ENCODE measurements around the gene B3GNT8.
"Not testable (repeated sequence)": the region's sequence is repeated elsewhere in the genome, so short reads cannot be mapped to it uniquely, and the experiment has no call there.

B3GNT8 gene

DNA sequence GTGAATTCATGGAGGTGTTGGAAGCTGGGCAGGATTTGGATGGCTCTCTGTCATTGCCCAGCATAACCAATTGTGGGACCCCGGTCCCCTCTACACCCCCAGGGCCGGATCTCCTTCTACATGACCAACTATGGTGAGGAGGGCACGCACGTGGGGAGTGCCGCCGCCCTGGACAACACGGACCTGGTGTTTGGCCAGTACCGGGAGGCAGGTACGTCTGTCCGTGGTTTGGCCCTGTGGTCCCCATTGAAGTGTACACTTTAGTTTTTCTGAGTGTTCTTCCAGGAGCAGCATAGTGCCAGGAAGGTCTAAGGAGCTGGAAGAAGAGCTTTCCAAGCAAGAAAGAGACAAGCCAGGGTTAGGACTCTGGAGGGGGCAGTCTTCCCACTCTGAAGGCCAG lies 13.2 kb downstream of the B3GNT8 start:
- no peak for DNase-seq

DNA sequence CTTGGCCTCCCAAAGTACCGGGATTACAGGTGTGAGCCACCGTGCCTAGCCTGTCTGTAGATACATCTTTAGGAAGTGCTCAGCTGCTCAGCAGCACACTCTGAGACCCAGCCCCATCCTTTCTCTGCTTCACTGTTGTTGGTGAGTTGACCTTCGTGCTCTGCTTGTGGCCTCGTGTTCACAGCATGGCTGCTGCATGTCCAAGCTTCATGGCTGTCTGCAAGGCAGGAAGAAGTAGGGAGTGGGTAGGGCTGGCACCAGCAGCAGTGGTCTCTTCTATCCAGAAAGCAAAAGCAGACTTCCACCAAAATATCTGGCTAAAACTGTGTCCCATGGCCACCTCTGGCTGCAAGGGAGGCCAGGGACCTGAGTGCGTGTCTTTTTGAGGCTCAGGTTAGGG lies 14.2 kb downstream of the B3GNT8 start:
- no peak for DNase-seq

- no peak for DNase-seq
Observed at GRCh38 chr19:41411968-41412265, 15.3 kb downstream of the B3GNT8 start.

- no peak for DNase-seq
Observed at GRCh38 chr19:41411100-41411967, 15.8 kb downstream of the B3GNT8 start.

DNA sequence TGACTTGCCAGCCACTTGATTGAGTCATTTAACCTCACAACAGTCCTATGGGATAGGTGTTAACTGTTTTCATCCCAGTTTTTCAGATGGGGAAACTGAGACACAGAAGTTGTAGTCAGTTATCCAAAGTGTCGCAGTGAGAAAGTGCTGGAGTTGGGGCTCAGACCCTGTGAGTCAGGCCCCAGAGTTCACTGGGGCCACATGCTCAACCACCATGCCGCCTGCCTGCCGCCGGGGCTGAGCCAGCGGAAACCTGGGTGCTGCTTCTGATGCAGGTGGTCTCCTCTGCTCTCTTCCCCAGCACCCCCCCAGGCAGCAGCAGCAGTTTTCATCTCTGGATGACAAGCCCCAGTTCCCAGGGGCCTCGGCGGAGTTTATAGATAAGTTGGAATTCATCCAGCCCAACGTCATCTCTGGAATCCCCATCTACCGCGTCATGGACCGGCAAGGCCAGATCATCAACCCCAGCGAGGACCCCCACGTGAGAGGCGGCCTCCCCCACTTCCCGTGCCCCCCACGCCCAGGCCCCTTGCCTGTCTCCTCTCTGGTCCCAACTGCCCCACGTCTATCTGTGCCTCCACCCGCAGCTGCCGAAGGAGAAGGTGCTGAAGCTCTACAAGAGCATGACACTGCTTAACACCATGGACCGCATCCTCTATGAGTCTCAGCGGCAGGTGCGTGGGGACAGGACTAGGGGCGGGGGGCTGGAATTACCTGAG lies 16.7 kb downstream of the B3GNT8 start:
- DNase-seq: no peak

DNA sequence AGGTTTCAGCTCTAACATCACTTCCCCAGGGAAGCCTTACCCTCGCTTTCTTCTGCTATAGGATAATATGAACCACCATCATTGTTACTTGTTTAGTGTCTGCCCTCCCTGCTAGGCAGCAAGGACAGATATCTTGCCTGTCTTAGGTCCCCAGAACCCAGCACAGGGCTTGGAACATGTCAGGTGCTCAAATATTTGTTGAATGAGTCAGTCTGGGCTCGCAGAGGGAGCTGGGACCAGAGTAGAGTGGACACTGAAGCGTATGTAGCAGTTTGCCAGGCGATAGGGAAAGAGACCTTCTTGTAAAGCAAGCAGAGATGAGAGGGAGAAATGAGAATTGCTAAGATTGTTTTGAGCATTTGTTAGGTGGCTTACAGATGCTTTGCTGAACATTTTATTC lies 17.9 kb downstream of the B3GNT8 start:
- no peak for DNase-seq

DNA sequence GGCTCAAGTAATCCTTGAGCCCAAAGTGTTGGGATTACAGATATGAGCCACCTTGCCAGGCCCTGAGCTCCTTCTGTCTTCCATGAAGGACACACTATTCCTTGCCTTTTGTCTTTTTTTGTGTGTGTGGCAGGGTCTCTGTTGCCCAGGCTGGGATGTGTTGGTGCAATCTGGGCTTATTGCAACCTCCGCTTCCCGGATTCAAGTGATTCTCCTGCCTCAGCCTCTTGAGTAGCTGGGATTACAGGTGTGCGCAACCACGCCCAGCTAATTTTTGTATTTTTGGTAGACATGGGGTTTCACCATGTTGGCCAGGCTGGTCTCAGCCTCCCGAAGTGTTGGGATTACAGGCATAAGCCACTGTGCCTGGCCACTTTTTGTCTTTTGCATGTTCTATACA lies 18.3 kb downstream of the B3GNT8 start:
- DNase-seq: not testable (repeated sequence)

- DNase-seq: no peak
Observed at GRCh38 chr19:41408256-41408655, 18.9 kb downstream of the B3GNT8 start.

- DNase-seq: no peak
Observed at GRCh38 chr19:41407271-41407670, 19.9 kb downstream of the B3GNT8 start.

DNA sequence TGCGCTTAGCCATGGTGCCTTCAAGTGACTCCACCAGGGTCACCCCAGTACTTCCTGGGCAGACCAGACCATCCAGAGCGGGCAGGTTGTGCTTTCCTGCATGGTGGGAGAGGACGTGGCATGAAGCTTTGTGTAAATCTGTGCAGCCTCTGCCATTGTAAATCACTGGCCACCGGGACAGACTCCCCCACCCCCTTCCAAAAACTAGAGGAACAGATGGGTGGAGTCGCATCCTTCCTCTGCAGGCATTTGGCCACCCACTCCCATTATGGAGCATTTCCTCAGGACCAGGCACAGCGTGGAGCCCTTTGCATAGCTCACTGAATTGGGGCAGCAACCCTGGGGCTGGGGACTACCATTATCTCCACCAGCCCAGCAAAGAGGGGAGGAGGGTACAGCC lies 21.4 kb downstream of the B3GNT8 start:
- no peak for DNase-seq

DNA sequence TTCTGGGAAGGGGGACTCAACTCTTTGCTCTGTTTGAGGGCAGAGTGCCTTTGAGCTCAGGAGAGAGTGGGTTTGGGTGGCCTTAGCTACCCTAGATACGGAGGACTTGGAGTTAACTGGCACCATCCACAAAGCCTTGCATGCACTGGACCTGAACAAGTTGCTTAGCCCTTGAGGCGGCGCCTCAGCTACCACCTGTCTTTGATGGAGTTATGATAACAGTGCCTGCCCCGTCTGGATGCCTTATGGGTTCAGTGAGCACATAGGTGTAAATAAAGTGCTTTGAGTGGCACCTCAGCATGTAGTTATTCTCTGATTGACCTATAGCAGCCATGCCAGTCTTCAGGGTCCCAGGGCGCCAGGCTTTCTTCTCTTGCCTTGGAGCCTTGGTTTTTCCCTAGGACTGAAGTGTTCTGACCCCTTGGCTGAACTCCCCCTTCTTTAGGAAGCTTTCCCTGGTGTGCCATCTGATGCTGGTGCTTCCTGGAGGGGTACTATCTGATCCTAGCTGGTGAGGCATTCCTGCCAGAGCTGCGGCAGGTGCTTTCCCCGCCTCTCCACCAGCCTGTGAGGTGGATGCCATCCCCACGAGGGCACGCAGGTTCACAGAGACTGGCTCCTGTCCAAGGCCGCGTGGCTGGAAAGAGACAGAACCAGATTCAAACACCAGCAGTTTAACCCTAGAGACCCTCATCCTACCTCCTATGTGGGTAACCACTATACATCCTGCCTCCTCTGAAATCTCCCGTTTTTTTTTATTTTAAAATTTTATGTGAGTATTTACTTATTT lies 23.8 kb downstream of the B3GNT8 start:
- no peak for DNase-seq

- DNase-seq: no peak
Observed at GRCh38 chr19:41402010-41402409, 25.2 kb downstream of the B3GNT8 start.

GRCh38 chr19:41401483-41401882 lies 25.7 kb downstream of the B3GNT8 start:
- DNase-seq: no peak

GRCh38 chr19:41399525-41399924 lies 27.6 kb downstream of the B3GNT8 start:
- DNase-seq: no peak

- no peak for DNase-seq
Observed at GRCh38 chr19:41399091-41399490, 28.1 kb downstream of the B3GNT8 start.

DNA sequence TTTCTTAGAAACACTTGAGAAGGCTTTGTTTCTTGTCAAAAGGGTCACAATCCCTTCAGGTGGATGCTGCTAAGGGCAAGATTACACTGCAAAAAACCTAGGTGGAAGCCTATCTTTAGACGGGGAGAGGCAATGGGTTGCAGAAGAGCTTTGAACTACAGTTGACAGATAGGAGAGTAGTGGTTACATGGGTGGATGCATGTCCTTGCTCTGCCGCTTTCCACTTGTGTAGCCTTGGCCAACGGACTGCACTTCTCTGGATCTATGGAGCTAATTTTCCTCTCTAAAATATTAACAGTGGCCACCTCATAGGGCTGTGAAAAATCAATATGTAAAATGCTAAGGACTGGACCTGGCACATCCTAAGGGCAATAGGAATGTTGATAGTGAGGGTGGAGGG lies 28.6 kb downstream of the B3GNT8 start:
- DNase-seq: no peak

DNA sequence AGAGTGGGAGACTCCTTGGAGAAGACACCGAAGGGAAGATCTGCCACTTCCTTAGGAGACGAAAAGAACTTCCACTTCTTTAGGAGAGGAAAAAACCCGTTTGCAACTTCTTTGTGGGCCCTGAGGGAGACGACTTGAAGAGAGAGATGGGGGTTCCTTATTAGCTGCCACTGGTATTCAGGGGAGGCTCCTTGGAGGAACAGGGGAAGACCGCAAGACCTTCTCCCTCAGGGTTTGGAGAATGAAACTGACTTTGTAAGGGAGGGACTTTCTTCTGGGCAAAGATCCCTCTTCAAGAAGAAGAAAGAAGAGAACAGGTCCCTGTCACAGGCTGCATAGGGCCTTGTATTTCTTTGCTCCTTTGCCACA lies 29.1 kb downstream of the B3GNT8 start:
- DNase-seq: no peak

DNA sequence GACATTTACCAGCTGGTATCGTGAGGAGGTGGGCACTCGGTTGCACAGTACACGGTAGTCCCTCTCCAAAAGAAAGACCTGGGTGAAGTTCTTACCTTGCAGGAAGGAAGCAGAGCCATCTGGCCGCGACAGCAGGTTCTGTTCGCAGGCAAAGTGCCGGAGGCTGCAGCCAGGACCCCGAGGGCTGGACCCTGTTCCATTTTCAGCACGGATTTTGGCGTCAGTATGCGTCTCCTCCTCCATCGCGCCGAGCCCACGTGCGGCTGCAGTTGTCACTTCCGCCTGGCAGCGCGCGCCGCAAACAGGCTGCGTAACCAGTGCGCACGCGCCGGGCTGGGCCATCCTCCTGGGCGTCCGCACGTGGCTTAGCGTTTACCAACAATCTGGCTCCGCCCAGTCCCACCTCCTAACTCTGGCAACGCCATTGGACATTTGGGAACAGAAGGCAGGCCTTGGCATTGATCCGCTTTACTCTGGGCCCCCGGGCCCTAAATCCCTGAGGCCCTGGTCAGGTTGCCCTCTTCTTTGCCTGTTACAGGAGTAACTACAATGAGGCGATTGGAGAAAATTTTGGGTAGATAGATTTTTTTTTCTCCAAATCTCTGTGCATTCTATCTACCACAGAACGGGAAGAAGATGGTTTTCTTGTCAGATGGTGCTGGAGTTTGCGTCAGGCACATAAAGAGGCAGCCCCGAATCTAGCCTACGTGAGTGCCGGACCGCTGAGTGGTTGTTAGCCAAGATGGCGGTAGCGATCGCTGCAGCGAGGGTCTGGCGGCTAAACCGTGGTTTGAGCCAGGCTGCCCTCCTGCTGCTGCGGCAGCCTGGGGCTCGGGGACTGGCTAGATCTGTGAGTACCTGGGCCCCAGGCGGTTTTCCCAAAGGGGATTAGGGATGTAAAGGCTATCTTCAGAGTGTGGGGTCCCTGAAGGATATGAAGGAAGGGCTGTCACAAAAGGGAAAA lies 29.8 kb downstream of the B3GNT8 start, which contains the start of the genes BCKDHA and EXOSC5:
Gene BCKDHA, plus strand, starts transcription at position 733 of the 964 bp plus-strand sequence. Its CDS starts 10 bp downstream, at position 743.
Gene EXOSC5, minus strand, starts transcription at position 274 of the 964 bp plus-strand sequence. Its CDS starts 31 bp downstream, at position 243.
- peak; percentile 99 for DNase-seq

DNA sequence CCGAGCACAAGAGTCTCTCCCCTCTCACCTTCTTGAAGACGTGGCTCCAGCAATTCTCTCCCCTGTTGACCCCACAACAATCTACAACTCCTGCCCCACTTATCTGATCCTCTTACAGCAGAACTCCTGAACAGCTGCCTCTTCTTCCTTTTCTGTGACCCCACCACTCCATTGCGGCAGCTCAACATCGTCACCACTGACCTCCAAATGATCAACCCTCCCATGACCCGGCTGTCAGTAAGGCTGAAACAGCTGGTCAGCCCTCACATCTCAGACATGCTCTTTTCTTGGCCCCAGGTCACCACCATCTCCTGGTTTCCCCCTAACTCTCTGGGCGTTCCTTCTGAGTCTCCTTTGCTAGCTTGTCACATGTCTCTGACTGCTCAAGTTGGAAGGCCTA lies 31.8 kb downstream of the B3GNT8 start:
- DNase-seq: no peak

- no peak for DNase-seq
Observed at GRCh38 chr19:41392775-41393174, 34.4 kb downstream of the B3GNT8 start.

GRCh38 chr19:41391618-41392017 lies 35.6 kb downstream of the B3GNT8 start:
- DNase-seq: no peak

DNA sequence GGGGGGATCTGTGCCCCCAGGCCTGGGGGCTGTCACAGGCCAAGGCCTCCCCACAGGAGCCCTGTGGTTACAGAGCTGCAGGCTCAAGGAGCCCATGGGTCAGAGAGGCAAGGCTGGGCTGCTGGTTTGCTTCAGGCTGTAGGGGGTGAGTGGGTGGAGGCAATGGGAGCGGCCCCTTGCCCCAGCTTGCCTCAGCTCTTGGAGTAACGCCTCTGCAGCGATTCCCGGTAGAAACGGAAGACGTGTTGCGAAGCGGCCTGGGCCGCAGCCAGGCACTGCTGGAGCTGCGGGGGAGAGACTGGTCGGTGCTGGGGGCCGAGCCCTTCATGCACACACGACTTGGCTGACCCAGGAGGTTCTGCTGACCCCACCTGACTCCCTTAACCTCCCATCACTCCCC lies 40.7 kb downstream of the B3GNT8 start:
- DNase-seq: no peak

All from left hindlimb (tissue), 1 donor.